ENCODE measurements around the gene MALAT1. TPM values are rescaled to one million over a fixed set of nuclear protein-coding genes. Genes with fewer than 3 reads are reported as not detected.
A peak's percentile ranks its signal among the peaks of the same experiment; 100 is the strongest.

Gene MALAT1
- total and polyA plus RNA-seq, 2 donors (not counting 1 experiment from before 2014, with no cell fraction given): 646 to 32,417 TPM

GRCh38 chr11:65504674-65505465 is 6.0 kb downstream of the MALAT1 start:
- H3K36me3 ChIP-seq (replicated peaks in 1 of 2; ENCODE audit: control extremely low read depth in 1 of 2, control insufficient read depth in 1 of 2, extremely low read depth in 1 of 2, insufficient read depth in 2 of 2, low read length in 1 of 2): peaks cover 1 to 66% of the 10 kb centered on the region in 2 experiments
- intact Hi-C loops (cut with micrococcal nuclease): no loop called here
- 21% methylated on average over 2 of the region's 8 CpGs for WGBS (ENCODE audit: insufficient coverage)
- no peaks in the 10 kb centered on the region for H3K9me3 ChIP-seq (ENCODE audit: control extremely low read depth in 1 of 3, control insufficient read depth in 2 of 3, insufficient read depth in 1 of 3, low read length in 2 of 3)
- H3K27ac Mint-ChIP-seq: peak overlapping the region; percentile 39
- H3K4me3 Mint-ChIP-seq: no peak overlapping the region
- H3K9me3 Mint-ChIP-seq (ENCODE audit: insufficient read depth): no peaks in the 10 kb centered on the region
- no peaks in the 10 kb centered on the region for H3K27me3 Mint-ChIP-seq
- H4K20me1 ChIP-seq (ENCODE audit: control insufficient read depth, insufficient read depth, low read length, poor library complexity, severe bottlenecking): peaks cover 75% of the 10 kb centered on the region
- POLR2A ChIA-PET: interaction anchor here (0.6 to 20.7 kb wide), 17 partner anchors 7 to 127 kb away, joined by 3 to 1159 read pairs (median 4); partner anchors contain the start of genes MALAT1 and NEAT1
- peak; percentile 27 for DNase-seq
- peak overlapping the region; percentile 65 to 99 for H3K27ac ChIP-seq (ENCODE audit: low read length in 2 of 2)
- no peak for ATAC-seq (ENCODE audit: low read depth)
- H3K4me1 ChIP-seq (ENCODE audit: control insufficient read depth in 2 of 2, insufficient read depth in 2 of 2, low read length in 2 of 2): peaks cover 42 to 49% of the 10 kb centered on the region in 2 donors
- peak overlapping the region; percentile 76 to 100 (median 93) for H3K4me3 ChIP-seq (ENCODE audit: control extremely low read depth in 1 of 5, extremely low read depth in 1 of 5, insufficient read depth in 1 of 5, low read depth in 2 of 5, low read length in 4 of 5)
- H3K4me2 ChIP-seq (replicated peaks; ENCODE audit: low read depth, low read length, poor library complexity, severe bottlenecking): peak overlapping the region; percentile 97
- no peak overlapping the region for H2AFZ ChIP-seq (ENCODE audit: insufficient read depth, low read depth, low read length, poor library complexity, severe bottlenecking)
- CTCF ChIA-PET: interaction anchor here (0.6 to 17.5 kb wide), 10 partner anchors 6 to 230 kb away, joined by 3 to 541 read pairs (median 5); partner anchors contain the start of genes FRMD8, MALAT1, NEAT1 and SLC25A45
- TF ChIP-seq CTCF (IDR thresholded peaks at IDR 0.05): no peak
- no peak for TF ChIP-seq EZH2 (IDR thresholded peaks at IDR 0.05; ENCODE audit: borderline replicate concordance, insufficient read depth, low read depth, low read length, poor library complexity, severe bottlenecking)
- peak overlapping the region; percentile 97 for H3K9ac ChIP-seq (ENCODE audit: low read length)
- H3K27me3 ChIP-seq (replicated peaks in 1 of 4; ENCODE audit: control extremely low read depth in 1 of 4, control insufficient read depth in 3 of 4, insufficient read depth in 4 of 4, low read length in 3 of 4): no peaks in the 10 kb centered on the region
- peaks cover 63% of the 10 kb centered on the region for H3K79me2 ChIP-seq (ENCODE audit: control insufficient read depth, insufficient read depth, low read length)
- H3K4me1 Mint-ChIP-seq: peaks cover 51% of the 10 kb centered on the region
